Measurements from ENCODE around the gene ARHGAP42.
A peak's percentile ranks its signal among the peaks of the same experiment; 100 is the strongest.

ARHGAP42 gene

DNA sequence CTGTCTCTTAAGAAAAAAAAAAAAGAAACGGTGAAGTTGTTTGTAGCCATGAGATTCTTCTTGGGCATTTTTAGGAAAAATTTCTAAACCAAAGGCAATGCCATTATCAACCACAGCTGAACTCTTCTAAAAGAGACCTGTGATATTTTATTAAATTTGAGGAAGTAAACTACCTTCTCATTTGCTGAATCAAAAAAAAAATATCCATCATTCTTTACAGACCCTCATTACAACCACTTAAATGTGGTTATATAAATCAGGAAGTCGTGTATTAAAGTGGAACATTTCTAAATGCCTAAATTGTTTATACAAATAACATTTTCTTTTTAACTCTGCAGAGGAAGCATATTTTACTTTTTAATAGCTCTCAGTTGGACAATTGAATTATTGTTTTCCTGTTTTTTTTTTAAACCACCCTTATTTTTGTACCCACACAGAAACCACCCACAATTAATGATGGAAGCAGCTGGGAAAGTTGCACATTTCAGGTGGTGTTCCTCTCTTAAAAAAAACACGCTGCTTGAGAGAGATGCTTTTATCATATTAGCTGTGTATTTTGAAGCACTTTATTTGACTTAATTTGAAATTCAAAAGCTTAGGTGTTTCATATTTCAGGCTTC lies 91.2 kb downstream of the ARHGAP42 start:
- DNase-seq (ENCODE audit: low read depth): no peak
- H3K4me3 ChIP-seq (ENCODE audit: low read depth, low read length): no peak overlapping the region
- no peak for TF ChIP-seq POLR2A (IDR thresholded peaks at IDR 0.05; ENCODE audit: extremely low read depth, insufficient read length)
- TF ChIP-seq, protein P1, sequence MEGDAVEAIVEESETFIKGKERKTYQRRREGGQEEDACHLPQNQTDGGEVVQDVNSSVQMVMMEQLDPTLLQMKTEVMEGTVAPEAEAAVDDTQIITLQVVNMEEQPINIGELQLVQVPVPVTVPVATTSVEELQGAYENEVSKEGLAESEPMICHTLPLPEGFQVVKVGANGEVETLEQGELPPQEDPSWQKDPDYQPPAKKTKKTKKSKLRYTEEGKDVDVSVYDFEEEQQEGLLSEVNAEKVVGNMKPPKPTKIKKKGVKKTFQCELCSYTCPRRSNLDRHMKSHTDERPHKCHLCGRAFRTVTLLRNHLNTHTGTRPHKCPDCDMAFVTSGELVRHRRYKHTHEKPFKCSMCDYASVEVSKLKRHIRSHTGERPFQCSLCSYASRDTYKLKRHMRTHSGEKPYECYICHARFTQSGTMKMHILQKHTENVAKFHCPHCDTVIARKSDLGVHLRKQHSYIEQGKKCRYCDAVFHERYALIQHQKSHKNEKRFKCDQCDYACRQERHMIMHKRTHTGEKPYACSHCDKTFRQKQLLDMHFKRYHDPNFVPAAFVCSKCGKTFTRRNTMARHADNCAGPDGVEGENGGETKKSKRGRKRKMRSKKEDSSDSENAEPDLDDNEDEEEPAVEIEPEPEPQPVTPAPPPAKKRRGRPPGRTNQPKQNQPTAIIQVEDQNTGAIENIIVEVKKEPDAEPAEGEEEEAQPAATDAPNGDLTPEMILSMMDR (IDR thresholded peaks at IDR 0.05; ENCODE audit: low read depth, low read length): no peak
- TF ChIP-seq MYC (IDR thresholded peaks at IDR 0.05; ENCODE audit: low read depth, low read length): no peak
- TF ChIP-seq, protein P2, sequence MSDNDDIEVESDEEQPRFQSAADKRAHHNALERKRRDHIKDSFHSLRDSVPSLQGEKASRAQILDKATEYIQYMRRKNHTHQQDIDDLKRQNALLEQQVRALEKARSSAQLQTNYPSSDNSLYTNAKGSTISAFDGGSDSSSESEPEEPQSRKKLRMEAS (IDR thresholded peaks at IDR 0.05; ENCODE audit: low read depth, low read length): no peak

DNA sequence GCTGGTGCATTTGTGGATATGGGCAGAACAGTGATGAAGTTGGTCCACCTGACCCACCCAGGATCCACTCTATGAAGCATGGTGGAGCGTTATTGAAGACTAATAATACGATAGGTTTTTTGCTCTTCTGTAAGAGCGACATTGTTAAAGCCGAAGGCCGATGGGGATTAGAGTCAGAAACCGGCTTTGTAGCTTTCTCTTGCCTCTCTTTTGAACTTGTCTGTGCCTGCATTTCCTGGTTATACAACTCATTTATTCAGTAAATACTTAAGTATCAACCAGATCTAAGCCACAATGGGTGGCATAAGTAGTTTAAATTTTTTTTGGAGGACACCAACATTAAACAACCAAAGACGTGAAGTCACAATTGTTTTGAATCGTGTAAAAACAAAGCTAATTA lies 93.4 kb downstream of the ARHGAP42 start:
- TF ChIP-seq MYC (IDR thresholded peaks at IDR 0.05; ENCODE audit: low read depth, low read length) (no peak), POLR2A (IDR thresholded peaks at IDR 0.05; ENCODE audit: extremely low read depth, insufficient read length) (no peak)
- TF ChIP-seq, protein P2 (IDR thresholded peaks at IDR 0.05; ENCODE audit: low read depth, low read length): no peak
- TF ChIP-seq, protein P1 (IDR thresholded peaks at IDR 0.05; ENCODE audit: low read depth, low read length): no peak
- DNase-seq (ENCODE audit: low read depth): no peak
- H3K4me3 ChIP-seq (ENCODE audit: low read depth, low read length): no peak overlapping the region

DNA sequence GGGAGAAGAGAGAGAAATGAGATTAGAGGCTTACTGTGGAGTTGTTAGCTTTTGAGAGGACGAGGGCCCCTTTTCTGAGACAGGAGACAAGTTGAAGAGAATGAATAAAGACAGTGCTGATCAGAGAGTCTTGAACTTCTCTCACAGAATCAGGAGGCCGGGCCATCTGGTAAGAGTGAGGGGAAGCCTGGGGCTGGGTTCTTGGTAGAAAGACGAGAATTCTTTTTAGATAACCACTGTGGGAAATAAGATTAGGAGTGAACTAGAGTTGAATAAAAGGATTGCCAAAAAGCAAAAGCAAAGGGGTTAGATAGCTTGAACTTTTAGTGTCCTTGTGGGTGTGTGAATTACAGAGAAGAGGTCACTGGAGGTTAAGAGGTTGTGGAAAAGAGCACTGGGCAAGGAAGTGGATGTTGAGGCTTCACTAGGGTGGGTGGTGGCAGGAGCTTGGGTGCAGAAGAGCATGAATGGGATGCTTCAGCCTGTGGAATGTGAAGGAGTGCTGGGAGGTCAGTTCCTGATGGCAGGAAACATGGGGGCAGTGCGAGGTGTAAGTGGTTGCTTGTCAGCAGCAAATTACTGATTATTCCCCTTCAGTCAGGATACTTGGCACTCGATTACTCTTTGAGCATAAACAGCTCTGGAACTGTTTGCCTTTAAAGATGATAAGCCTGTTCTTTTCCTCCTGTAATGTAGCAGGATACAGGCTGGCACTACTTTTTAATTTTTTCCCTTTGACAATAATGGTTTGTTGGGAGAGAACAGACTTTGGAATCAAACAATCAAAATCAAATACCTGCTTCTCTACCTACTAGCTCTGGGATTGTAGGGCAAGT lies 98.3 kb downstream of the ARHGAP42 start:
- no peak for DNase-seq (ENCODE audit: low read depth)
- TF ChIP-seq POLR2A (IDR thresholded peaks at IDR 0.05; ENCODE audit: extremely low read depth, insufficient read length) (no peak), MYC (IDR thresholded peaks at IDR 0.05; ENCODE audit: low read depth, low read length) (no peak)
- TF ChIP-seq, protein P1 (IDR thresholded peaks at IDR 0.05; ENCODE audit: low read depth, low read length): no peak
- TF ChIP-seq, protein P2 (IDR thresholded peaks at IDR 0.05; ENCODE audit: low read depth, low read length): no peak
- no peak overlapping the region for H3K4me3 ChIP-seq (ENCODE audit: low read depth, low read length)

DNA sequence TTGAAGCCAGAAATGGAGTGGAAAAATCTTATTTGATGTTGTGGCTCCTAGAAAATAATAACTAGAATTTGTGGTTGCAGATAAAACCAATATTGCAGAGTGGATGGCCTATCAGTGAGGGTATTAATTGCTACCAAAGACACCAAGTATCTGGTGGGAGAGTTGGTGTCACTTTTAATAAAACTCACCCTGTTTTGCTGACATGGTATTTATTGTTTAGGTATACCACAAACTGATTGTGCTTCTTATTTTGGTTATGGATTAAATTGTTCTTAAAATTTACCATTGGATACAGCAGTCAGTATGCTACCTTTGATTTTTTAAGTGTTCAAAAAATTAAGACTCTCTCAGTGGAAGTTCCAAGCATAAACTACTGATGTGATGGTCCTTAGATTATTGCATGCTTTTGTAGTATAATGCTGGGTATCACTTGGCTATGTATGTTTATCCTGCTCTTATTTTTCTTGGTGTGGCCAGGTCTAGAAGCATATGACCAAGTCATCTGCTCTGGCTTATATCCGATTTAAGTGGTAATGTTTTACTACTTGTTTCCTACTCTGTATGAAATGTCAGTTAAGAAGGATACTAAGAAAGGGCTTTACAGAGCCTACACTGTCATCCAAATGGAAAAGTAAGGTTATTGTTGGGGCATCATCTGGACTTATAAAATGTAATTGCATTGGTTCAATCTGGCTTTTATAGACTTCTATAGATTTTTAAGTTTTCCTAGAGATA lies 101.6 kb downstream of the ARHGAP42 start:
- no peak overlapping the region for H3K4me3 ChIP-seq (ENCODE audit: low read depth, low read length)
- TF ChIP-seq, protein P2 (IDR thresholded peaks at IDR 0.05; ENCODE audit: low read depth, low read length): no peak
- TF ChIP-seq, protein P1 (IDR thresholded peaks at IDR 0.05; ENCODE audit: low read depth, low read length): no peak
- TF ChIP-seq POLR2A (IDR thresholded peaks at IDR 0.05; ENCODE audit: extremely low read depth, insufficient read length) (no peak), MYC (IDR thresholded peaks at IDR 0.05; ENCODE audit: low read depth, low read length) (no peak)
- no peak for DNase-seq (ENCODE audit: low read depth)

DNA sequence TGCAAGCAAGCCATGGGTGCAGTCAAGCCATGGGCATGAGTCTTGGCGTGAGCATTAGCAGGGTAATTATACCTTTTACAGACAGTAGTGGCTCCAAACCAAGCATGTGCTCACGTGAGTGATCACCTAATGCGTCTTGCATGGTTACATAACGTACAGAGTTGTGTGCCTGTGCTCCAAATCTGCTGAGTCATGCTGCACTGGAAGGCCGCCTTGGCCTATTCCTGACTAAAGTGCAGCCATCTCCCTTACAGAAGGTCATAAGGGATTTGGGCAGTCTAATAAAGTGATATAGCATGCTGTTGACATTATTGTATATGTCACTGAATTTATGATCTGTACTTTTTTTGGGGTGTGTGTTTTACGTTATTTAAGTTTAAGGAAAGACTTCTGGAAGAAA lies 102.4 kb downstream of the ARHGAP42 start:
- no peak overlapping the region for H3K4me3 ChIP-seq (ENCODE audit: low read depth, low read length)
- peak; percentile 15 for DNase-seq (ENCODE audit: low read depth)
- TF ChIP-seq MYC (IDR thresholded peaks at IDR 0.05; ENCODE audit: low read depth, low read length): no peak
- TF ChIP-seq, protein P1 (IDR thresholded peaks at IDR 0.05; ENCODE audit: low read depth, low read length): no peak
- TF ChIP-seq, protein P2 (IDR thresholded peaks at IDR 0.05; ENCODE audit: low read depth, low read length): no peak
